DOHH2 (cell line): ENCODE data around the gene METTL27.

Experiments used
- EZH2phosphoT487 ChIP-seq: fragments of 200-600 bp; sonication (generic); IDR thresholded peaks from 2 replicates; pipeline ENCODE4 v1.6.1; 2017; ENCODE audit warnings: borderline replicate concordance, mild to moderate bottlenecking, antibody characterized with exemption, low read length, moderate library complexity, mixed read lengths
- TF ChIP-seq, protein P1 (sequence below): fragments of 200-600 bp; sonication (generic); IDR thresholded peaks from one replicate; pipeline ENCODE4 v1.5.1; 2014; ENCODE audit warnings: antibody characterized with exemption, mild to moderate bottlenecking, low read depth, low read length; ENCODE audit not compliant: poor library complexity, severe bottlenecking

DNA sequence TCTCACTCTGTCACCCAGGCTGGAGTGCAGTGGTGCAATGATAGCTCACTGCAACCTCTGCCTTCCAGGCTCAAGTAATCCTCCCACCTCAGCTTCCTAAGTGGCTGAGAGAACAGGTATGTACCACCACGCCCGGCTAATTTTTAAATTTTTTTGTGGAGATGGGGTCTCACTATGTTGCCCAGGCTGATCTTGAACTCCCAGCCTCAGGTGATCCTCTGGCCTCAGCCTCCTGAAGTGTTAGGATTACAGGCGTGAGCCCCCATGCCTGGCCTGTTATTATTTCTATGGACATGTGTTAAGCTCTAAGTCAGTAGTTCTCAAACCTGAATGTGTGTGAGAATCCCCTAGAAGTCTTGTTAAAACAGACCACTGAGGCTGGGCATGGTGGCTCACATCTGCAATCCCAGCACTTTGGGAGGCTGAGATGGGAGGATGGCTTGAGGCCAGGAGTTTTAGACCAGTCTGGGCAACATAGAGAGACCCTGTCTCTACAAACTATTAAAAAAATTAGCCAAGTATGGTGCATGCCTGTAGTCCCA, 43.2 kb upstream of the METTL27 start:
- TF ChIP-seq, protein P1, sequence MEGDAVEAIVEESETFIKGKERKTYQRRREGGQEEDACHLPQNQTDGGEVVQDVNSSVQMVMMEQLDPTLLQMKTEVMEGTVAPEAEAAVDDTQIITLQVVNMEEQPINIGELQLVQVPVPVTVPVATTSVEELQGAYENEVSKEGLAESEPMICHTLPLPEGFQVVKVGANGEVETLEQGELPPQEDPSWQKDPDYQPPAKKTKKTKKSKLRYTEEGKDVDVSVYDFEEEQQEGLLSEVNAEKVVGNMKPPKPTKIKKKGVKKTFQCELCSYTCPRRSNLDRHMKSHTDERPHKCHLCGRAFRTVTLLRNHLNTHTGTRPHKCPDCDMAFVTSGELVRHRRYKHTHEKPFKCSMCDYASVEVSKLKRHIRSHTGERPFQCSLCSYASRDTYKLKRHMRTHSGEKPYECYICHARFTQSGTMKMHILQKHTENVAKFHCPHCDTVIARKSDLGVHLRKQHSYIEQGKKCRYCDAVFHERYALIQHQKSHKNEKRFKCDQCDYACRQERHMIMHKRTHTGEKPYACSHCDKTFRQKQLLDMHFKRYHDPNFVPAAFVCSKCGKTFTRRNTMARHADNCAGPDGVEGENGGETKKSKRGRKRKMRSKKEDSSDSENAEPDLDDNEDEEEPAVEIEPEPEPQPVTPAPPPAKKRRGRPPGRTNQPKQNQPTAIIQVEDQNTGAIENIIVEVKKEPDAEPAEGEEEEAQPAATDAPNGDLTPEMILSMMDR, result no peak
- TF ChIP-seq EZH2phosphoT487, result no peak
